Epithelial cell of esophagus (primary cell): ENCODE measurements around the gene ABR.

Experiments
- DNase-seq: peaks from one replicate; pipeline ENCODE4 v3.0.0; 2010; ENCODE audit warnings: low read depth
- H3K4me3 ChIP-seq: 2 replicates; pipeline ENCODE4 v1.5.1; 2011; ENCODE audit warnings: mild to moderate bottlenecking, low read length, control low read depth
- TF ChIP-seq, protein P1 (sequence below): IDR thresholded peaks from 2 replicates; pipeline ENCODE4 v1.5.1; 2011; ENCODE audit warnings: low read depth, mild to moderate bottlenecking, low read length, control low read depth, inconsistent platforms; ENCODE audit not compliant: insufficient read depth; ENCODE audit errors: missing control alignments

ABR gene

DNA sequence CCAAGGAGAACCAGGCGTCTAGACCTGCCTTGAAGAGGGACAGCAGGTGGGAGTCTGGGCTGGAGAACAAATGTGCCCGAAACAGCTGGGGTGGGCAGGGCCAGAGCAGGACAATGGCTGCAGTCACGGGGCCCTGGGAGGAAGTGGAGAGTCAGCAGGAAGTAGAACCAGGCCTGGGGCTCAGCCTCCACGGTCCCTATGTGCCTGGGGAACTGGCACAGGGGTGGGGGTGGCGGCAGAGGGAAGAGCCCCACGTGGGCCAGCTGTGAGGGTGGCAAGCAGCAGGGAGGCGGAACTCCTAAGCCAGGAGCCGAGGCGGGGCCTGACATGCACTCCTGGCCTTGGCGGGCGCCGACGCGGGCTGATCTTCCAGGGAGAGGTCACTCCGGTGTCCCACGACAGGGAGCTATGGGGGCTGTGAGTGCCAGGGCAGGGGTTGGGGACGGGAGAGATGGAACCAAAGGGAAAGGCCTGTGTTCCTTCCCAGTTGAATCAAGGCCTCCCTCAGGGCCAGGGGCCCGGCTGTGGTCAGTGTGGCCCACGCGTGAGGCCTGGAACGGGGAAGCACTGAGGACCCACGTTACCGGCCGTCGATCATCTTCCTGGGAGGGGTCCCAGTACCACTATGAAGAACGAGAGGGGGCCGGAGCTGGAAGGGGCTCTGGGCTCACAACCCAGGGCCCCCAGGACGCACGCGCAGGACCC lies 140.1 kb downstream of the ABR start:
- H3K4me3 ChIP-seq = no peak overlapping the region
- TF ChIP-seq, protein P1, sequence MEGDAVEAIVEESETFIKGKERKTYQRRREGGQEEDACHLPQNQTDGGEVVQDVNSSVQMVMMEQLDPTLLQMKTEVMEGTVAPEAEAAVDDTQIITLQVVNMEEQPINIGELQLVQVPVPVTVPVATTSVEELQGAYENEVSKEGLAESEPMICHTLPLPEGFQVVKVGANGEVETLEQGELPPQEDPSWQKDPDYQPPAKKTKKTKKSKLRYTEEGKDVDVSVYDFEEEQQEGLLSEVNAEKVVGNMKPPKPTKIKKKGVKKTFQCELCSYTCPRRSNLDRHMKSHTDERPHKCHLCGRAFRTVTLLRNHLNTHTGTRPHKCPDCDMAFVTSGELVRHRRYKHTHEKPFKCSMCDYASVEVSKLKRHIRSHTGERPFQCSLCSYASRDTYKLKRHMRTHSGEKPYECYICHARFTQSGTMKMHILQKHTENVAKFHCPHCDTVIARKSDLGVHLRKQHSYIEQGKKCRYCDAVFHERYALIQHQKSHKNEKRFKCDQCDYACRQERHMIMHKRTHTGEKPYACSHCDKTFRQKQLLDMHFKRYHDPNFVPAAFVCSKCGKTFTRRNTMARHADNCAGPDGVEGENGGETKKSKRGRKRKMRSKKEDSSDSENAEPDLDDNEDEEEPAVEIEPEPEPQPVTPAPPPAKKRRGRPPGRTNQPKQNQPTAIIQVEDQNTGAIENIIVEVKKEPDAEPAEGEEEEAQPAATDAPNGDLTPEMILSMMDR = no peak
- DNase-seq = peak; percentile 15

DNA sequence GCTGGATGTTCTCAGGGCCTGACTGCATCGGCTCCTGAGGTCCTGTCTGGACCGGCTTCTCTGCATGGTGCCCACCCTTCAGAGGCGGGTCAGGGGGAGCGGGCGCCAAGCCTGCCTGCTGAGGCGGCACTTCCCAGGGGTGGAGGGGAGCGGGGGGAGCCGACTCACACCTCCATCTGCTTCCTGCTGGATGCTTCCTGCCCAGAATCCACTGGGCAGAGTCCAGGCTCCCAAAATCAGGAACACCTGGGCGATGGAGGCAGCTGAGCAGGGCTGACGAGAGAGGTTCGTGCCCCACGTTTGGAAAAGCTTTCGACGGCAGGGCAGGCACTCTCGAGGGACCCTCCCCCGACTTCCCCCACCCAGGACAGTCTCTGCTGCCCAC lies 140.7 kb downstream of the ABR start:
- no peak overlapping the region for H3K4me3 ChIP-seq
- DNase-seq = no peak
- TF ChIP-seq, protein P1 = no peak

DNA sequence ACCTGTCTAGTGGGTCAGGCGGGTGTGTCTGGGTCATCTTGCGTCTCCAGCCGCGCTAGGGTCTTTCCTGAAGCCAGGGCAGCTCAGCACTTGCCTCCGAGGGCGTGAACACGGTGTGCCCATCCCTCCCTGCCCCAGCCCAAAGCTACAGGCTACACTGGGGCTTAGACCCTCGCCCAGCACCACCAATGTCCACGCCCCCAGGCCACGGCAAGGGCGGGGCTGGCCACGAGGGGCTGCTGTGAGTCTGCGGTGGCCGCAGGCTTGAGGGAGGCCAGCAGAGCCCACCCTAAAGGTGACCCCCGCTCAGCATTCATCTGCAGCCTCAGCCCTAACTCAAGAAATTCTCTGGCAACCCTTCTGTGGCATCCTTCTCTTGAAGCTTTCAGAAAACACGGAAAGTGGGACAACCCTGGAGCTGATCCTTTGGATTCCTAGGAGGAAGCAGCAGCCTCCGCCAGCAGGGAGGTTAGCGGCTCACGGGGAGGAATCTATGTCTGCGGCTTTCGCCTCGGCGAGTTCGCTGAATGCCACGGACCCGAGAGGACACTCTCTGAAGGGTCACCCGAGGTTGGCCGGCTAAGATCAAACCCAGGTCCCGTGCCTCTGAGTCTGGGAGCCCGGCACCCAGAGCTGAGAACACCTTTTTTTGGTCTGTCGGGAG lies 141.2 kb downstream of the ABR start:
- no peak overlapping the region for H3K4me3 ChIP-seq
- TF ChIP-seq, protein P1 = no peak
- DNase-seq = no peak

DNA sequence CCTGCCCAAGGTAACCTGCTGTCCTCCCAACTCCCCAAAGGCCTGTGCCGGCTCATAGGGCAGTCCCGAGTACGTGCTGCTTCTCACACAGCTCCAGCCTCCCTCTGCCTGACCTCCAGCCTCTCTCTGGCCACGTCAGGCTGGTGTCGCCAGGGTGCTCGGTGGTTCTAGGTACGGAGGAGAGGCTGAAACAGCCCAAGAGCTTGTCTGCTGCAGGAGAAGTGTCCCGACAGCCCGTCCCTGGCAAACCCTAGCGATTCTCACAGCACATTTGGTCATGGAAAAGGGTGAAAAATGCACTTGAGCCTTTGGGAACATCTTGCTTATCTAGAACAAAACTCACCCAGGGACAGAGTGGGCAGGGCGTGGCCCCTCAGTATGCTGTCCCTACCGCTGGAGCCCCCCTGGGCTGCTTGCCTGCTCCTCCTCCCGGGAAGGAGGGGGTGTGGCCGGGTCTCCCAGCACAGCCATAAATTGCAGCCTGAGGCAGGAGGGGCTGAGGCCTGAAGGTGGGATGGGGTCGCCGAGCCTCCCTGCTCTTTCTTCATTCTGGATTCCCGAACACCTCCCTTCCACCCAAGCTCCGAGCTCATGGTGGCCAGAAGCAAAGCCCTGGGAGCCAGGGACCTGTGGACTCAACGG lies 142.4 kb downstream of the ABR start:
- TF ChIP-seq, protein P1 = no peak
- H3K4me3 ChIP-seq = no peak overlapping the region
- DNase-seq = no peak

DNA sequence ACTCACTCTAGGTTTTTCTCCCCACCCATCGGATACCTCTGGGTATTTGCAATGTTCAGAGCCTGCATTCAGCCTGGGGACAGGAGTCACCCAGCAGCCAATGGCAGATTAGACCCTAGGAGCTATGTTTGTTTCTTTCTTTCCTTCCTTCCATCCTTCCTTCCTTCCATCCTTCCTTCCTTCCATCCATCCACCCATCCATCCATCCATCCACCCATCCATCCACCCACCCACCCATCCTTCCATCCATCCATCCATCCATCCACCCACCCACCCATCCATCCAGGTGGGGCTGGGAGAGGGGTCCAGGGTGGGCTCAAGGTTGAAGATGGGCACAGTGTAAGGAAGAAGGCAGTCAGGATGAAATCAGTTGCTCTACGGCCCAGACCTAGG lies 142.9 kb downstream of the ABR start:
- TF ChIP-seq, protein P1 = no peak
- no peak for DNase-seq
- no peak overlapping the region for H3K4me3 ChIP-seq

DNA sequence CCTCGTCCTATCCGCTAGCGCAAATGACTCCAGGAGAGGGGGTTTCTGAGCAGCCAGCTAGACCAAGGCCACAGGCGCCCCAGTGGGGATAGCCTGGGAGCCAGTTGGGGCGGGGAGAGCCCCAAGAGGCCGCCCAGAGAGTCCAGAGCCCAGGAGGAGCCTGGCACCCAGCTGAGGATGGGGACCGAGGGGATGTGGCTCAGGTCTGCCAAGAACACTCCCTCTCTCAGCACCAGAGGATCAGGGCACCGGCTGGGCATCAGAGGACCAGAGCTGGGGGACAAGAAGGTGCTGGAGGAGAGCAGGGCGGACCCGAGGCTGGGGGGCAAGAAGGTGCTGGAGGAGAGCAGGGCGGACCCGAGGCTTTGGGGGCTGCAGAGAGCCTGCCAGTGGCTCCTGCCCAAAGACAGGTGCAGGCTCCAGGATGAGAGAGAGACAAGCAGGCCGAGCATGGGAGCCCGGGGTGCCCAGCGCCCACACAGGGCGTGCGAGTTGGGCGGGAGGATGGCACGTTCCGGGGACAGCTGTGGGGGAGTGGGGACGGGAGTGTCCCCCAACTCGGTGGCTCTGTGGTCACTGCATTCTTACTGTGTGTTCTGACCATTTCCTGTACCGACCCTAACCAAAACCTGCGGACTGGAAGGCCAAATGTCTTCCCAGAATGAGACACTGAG lies 143.5 kb downstream of the ABR start:
- H3K4me3 ChIP-seq = no peak overlapping the region
- TF ChIP-seq, protein P1 = no peak
- no peak for DNase-seq
